Measurements from ENCODE around the gene AATK.

The AATK gene

GRCh38 chr17:81127526-81128177 is 38.4 kb downstream of the AATK start:
- no peak for DNase-seq (ENCODE audit: low spot score)

DNA sequence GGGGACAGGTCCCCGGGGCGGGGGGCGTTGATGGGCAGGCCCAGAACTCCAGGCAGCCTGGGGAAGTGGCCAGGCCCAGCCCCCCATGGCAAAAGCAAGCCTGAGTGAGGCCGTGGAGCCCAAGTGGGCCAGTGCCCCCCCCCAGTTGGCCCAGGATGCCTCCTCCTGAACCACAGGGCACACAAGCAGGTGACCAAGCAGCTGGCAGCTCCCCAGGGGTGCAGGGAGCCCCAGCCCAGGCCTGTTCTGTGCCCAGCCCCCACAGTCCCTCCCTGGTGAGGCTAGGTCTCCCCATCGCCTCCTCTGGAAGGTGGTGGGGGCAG is 38.9 kb downstream of the AATK start:
- DNase-seq (ENCODE audit: low spot score): no peak

DNA sequence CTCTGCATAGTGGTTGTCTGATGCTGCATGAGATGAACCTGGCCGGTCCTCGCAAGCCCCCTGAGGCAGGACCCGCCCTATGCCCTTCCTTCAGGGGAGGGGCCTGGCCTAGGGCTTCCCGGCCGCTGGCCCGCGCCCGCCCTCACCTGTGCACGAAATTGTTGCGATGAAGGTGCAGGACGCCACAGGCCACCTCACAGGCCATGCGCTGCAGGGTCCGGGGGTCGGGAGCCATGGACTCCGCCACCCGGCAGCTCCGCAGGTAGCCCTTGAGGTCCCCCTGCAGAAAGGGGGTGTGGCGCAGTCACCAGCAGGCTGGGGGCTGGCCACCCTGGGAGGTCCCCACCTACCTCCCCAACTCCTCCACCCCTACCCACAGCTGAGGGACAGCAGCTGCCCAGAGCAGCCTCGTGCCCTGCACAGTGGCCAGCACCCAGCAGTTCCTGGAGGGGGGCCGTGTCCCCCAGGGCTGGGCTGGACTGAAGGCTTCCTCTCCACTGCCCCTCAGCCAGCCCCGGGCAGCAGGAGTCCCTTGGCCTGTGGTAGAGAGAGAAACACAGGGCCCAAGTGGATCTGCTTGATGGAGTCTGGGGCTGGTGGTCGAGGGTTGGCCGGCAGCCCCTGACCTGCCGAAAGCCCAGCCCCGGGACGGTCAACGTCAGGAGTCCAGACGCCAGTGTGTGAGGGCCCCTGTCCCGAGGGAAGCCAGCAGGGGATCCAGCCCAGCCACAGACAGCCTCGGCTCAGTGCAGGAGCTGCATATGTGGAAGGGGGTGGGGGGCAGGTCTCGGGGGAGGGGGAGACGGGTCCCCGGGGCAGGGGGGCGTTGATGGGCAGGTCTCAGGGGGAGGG is 39.5 kb downstream of the AATK start:
- no peak for DNase-seq (ENCODE audit: low spot score)

GRCh38 chr17:81125573-81126081 is 40.4 kb downstream of the AATK start:
- no peak for DNase-seq (ENCODE audit: low spot score)

DNA sequence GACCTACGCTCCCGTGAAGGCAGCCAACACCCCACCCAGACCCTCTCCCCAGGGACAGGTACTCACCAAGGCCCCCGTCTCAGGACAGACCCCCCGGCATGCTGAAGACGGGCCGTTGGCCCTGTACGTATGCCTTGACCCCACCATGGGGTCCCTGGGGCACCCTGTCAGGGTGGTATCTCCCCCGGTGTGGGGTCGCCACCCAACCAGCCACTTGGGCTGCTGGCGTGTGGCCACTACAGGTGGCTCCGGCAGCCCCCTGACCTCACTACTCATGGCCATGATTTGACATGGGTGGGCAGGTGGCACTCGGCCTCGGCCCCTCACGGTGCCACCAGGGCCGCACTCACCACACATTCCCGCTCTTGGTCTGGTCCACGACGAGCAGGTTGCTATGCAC is 41.6 kb downstream of the AATK start:
- no peak for DNase-seq (ENCODE audit: low spot score)

DNA sequence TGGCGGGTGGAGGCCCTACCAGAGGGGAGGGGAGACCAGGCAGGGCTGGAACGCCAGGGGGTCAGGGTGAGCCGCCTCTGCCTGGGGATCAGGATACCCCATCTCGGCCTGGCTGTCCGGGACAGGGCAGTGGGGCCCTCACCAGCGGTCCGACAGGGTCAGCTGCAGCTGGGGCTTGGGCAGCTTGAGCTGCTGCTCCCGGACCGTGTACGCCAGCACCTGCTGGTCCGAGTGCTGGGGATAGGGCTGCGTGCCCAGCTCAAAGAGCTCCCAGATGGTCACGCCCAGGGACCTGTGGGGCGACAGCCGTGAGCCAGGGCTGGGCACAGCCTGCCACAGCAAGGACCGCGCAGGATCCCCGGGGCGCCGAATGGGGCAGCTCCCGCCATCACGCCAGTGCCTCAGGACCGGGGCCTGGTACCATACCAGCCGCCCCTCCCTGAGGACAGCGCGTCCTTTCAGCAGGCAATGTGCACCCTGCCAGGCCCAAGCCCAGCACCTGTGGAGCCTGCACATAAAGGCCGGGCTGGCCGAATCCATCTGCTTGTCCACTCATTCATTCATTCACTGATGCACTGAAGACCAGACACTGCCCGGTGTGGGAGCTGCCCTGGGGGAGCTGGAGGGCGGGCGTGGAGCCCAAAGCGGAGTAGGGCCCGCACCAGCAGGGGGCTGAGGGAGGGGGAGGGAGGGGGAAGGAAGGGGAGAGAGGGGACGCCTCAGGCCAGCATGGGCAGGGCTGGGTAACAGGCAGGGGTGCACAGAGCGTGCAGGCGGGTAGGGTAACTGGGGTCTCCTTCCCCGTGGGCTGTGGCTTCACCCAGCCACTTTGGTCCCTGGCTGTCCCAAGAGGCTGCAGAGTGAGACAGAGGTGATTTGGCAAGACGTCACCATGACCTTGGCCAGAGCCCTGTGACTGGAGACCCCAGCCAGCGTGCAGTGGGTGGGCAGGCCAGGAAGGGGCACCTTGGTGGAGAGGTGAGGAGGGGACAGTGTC is 42.7 kb downstream of the AATK start:
- no peak for DNase-seq (ENCODE audit: low spot score)

DNA sequence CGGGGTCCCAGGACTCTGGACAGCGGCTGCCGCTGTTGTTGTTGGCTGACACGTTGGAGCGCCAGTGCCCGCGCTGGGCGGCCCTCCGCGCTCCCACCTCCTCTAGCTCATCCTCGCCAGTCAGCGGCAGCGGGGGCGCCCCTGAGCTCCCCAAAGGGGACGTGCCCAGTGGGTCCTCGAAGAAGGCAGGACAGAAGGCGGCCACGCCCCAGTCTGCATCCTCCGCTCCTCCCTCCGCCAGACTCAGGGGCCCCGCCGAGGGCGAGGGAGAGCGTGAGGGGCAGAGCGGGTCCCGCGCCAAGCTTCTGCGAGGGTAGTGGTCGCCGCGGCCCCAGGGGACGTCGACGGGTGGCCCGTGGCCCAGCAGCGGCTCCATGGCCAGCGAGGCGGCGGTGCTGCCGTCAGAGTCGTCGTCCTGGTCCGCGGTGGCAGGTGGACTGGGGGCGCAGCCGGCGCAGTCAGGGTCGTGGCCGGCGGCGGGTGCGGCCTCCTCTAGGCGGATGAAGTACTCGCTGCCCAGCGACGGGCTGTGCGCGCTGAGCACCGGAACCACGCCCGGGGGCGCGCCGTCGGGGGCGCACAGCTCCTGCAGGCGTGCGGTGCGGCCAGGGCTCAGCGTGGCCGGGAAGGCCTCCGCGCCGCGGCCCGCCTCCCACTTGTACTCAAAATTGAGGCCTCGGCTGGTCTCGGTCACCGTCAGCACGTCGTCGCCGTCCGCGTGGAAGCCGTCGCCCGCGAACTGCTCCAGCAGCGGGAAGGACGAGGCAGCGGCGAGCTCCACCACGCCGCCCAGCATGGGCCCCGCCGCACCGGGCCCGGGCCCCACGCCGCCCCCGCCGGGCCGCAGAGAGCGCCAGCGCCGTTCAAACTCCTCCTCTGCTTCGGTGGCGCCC is 43.9 kb downstream of the AATK start:
- DNase-seq (ENCODE audit: low spot score): no peak

DNA sequence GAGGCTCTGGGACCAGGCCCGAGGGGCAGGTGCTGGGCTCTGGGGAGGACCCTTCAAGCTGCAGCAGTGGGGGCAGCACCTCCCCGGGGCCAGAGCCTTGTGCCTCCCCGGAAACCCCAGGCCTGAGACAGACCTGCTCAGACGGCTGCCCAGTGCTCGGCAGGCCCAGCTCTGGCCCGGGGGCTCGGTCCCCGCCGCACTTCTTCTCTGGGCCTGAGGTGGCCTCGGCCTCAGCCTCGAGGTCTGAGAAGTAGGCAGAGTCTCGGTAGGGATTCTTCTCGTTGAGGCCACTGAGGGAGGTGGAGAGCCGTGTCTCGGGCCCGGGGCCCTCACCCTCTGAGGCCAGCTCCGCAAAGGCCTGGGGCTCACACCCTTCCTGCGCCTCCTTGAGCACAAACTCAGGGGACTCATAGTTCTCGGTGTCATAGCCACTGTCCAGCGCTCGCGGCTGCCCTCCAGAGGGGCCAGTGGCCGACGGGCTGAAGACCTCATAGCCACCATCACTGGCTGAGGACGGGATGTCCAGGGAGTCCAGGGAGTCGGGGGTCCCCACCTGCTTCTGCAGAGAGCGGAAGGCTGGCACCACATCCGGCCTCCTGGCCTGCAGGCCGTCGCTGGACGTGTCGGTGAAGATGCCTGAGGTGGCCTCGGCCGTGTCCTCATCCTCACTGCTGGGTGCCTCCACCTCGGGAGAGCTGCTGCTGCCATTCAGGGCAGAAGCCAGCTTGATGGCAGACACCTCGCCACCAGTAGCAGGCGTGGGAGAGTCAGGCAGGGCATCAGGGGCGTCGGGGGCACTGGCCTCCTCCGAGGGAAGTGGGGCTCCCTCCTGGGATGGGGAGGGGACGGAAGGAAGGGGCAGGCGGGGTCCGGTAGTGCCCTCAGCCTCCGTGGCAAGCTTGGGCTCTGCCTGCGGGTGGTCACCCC is 45.1 kb downstream of the AATK start:
- DNase-seq (ENCODE audit: low spot score): no peak

DNA sequence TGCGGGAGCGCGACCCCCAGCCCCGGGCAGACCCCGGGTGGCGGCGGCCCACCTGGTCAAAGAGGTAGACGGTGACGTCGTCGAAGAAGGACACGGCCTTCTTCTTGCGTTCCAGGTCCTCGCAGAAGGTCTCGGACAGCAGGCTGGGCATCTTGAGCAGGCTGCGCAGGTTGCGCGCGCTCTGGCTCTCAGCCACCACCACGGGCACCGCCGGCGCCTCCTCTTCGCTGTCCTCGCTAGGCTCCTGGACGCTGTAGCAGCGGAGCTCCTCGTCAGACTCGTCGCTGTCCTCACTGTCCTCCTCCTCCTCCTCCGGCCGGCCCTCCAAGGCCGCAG is 45.9 kb downstream of the AATK start:
- no peak for DNase-seq (ENCODE audit: low spot score)

GRCh38 chr17:81119223-81120148 is 46.5 kb downstream of the AATK start:
- peak; percentile 97 for DNase-seq (ENCODE audit: low spot score)

- DNase-seq (ENCODE audit: low spot score): no peak
These were observed 47.5 kb downstream of the AATK start for GRCh38 chr17:81118308-81119221.

DNA sequence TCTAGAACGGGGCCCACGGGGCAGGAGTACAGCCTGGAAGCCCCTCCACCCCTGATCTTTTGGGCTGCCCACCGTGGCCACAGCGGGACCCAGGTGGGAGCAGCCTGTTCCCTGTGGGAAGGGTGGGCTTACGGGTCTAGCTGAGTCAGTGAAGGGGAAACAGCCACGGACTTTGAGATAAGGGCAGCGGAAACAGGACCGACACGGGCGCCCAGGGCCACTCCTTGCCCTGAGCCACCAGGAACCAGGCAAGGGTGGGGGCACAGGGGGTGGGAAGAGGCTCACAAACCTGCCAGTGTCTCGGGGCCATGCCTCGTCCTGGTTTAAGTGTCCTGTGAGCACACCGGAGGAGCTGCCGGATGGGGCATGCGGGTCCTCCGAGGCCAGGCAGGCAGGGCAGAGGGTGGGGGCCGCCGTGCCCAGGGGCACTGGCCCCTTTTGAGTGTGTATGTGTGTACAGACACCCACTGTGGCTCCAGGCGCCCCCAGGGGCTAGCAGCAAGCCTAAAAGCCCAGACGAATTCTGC is 48.3 kb downstream of the AATK start:
- no peak for DNase-seq (ENCODE audit: low spot score)

GRCh38 chr17:81116704-81117103 is 49.3 kb downstream of the AATK start:
- DNase-seq (ENCODE audit: low spot score): no peak

DNA sequence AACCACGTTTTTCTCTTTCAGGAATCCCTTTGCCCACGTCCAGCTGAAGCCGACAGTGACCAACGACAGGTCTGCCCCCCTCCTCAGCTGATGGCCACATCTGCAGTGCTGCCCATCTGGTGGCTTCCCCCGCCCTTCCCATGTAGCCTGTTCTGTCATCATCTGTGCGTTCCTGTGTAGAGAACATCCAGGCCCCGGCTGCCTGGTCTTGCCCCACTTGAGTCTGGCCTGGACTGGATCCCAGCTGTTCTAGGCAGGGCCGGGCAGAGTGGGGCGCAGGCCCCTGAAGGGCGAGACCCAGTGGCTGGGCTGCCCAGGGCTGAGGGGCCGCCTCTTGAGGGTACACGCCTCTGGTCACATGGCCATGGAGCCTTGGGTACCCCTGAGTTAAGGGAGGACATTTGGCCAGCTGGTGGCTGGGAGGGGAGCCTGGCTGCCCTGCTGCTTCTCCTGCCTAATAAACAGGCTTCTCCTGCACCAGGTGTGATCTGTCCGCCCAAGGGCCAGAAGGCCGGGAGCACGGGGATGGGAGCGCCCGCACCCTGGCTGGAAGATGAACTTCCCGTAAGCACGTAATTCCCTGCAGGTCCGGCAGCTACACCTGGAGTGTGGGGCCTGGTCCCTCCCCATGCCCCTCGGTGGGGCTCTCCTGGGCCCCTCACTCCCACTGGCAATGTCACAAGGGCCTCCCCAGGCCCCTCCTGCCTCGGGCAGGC is 50.1 kb downstream of the AATK start:
- DNase-seq (ENCODE audit: low spot score): no peak

GRCh38 chr17:81115219-81115618 is 50.8 kb downstream of the AATK start:
- DNase-seq (ENCODE audit: low spot score): no peak

DNA sequence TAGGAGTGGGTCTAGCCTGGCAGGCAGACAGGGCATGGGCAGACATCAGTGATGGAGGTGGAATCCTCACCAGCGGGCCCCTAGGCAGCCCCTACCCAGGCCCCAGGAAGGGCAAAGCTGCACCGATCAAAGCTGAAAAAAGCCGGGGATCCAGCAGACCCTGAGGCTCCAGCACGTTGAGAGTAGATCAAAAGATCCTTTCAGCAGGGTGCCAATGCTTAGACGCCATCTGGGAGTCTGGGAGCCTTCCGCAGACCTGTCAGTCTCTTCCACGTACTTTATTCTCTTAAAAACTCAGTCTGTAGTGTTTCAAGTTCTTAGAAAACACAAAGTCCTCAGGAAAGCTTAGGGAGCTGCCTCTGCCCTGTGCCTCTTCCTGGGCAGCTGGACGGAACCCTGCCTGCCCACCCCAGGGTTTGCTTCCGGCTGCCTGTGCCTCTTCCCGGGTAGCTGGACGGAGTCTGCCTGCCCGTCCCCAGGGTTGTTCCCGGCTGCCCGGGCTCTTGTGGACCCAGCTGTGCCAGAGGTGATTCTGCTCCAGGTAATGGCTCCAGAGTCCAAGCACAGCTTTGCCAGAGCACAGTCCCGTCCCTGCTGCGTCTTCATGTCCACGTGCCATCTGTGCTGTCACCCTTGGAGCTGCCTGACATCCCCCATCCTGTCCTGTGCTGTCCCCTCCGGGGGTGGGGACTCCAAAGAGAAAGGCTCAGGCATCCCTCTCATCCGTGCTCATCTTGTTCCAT is 51.5 kb downstream of the AATK start:
- DNase-seq (ENCODE audit: low spot score): no peak

Measured in COLO829 (cell line).